GM19328 (cell line): Measurements from ENCODE around the gene RNF182.
"Not testable (repeated sequence)": the region's sequence is repeated elsewhere in the genome, so short reads cannot be mapped to it uniquely, and the experiment has no call there.

ENCODE experiments used
- ATAC-seq: cut with Tn5 transposase; IDR thresholded peaks from one replicate; pipeline ENCODE4 v1.9.1; 2021; ENCODE audit warnings: mild to moderate bottlenecking, moderate library complexity; ENCODE audit not compliant: unreplicated experiment

The RNF182 gene

GRCh38 chr6:13998356-13998755, 73.6 kb downstream of the RNF182 start:
- no peak for ATAC-seq

DNA sequence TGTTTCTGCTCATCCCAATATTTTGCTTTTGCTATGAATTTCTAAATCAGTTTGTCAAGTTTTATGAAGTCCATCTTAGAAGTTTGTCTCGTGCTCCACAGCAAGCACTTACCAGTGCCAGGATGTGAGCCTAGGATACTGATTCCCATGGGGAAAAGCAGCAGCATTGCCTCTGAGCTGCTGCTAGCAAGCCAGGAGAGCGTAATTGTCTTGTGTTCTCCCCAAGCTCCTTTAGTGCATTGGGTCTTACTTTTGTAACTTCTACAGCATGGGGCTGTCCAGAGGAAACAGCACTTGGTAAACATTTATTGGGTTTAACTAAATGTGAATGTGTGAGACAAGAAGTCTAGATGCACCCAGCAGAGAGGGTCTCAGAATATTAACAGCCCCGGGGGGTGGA, 76.1 kb downstream of the RNF182 start:
- no peak for ATAC-seq

DNA sequence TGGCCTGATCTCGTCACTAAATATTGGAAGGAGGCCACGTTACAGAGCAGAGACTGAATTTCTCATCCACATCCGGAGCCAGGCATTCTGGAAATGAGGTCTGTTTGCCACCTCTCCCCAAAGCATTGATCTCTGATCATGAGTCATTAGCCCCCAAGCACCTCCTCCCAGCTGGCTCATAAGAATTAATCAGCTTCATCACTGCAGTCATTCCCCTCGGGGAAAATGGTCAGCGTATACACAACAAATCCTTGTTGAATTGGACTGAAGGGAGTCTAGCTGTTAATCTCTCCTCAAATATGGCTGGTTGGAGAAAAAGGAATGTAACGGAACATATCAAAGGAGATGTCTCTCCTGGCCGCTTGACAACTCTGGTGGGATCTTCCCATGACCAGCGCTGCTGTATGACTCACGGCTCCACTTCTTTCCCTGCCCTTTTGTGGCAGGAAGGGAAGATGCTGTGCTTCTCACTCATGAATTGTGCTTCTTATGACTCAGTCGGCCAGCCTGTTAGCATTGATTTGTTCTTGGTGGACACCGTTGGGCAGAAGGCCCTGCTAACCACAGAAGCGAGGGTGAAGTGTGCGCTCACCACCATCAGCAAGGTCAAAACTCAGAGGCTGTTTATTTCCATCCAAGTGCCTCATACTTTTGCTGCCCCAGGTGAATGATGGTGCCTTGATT, 76.7 kb downstream of the RNF182 start:
- no peak for ATAC-seq

DNA sequence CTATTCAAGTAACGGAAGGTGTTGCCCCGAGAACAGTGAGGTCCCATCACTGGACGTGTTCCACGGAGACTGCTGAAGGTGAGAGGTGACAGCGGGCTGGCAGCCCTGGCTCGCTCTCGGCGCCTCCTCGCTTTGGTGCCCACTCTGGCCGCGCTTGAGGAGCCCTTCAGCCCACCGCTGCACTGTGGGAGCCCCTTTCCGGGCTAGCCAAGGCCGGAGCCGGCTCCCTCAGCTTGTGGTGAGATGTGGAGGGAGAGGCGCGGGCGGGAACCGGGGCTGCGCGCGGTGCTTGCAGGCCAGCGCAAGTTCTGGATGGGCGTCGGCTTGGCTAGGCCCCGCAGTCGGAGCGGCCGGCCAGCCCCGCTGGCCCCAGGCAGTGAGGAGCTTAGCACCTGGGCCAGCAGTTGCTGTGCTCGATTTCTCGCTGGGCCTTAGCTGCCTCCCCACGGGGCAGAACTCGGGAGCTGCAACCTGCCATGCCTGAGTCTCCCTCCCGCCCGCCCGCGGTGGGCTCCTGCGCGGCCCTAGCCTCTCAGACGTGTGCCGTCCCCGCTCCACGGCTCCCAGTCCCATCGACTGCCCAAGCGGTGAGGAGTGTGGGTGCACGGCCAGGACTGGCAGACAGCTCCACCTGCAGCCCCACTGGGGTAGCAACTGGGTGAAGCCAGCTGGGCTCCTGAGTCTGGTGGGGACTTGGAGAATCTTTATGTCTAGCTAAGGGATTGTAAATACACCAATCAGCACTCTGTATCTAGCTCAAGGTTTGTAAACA, 77.6 kb downstream of the RNF182 start:
- ATAC-seq: no peak

DNA sequence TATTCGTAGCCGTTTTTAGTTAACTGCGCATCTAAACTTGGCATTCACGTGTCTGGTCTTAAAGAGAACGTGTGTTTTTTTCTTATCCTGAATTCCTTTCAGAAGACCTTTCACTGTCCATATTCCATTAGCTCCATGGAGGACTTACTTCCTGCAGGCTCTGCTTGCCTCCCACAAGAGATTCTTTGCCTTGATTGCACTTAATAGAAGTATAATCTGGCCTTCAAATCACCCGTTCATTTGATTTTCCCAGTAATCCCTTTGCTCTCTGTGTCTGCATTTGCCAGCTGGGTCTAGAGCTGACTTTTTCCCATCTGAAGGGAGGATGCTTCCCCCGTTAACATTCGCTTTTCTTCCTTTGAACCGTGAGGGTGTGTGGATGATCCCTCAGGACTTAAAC, 79.5 kb downstream of the RNF182 start:
- ATAC-seq: no peak

DNA sequence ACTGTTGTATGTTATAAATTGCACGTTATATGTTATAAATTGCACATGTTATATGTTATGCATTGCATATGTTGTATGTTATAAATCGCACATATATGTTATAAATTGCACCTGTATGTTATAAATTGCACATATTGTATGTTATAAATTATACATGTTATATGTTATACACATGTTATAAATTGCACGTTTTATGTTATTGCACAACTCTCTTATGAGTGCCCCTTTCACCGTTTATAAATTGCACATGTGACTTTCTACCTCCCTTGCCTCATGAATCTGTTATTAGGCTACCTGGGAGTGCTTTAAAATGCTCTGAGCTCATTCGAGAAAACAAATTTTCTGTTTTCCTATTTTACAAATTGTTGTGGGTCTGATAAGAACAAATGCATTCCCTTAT, 84.1 kb downstream of the RNF182 start:
- no peak for ATAC-seq

DNA sequence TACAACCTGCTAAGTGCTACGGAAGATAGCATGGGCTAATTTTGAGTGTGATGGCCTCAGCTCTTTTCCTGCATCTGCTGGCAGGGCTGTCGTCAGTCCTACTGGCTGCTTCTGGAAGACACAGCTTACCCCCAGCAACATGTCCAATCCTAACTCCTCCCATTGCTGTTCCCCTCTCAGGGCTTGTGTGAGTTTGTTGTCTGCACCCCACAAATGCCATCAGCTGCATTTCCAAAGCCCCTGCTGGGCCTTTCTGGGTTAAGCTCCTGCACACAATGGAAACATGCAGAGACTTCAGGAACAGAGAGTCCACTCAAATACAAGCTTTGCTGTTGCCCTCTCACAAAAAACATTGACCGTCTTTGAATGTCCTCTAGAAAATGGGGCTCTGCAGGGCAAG, 84.7 kb downstream of the RNF182 start:
- no peak for ATAC-seq

GRCh38 chr6:14010275-14010674, 85.5 kb downstream of the RNF182 start:
- ATAC-seq: no peak

- no peak for ATAC-seq
Observed at GRCh38 chr6:14012313-14013030, 87.7 kb downstream of the RNF182 start.

GRCh38 chr6:14015964-14016363, 91.2 kb downstream of the RNF182 start:
- ATAC-seq: no peak

DNA sequence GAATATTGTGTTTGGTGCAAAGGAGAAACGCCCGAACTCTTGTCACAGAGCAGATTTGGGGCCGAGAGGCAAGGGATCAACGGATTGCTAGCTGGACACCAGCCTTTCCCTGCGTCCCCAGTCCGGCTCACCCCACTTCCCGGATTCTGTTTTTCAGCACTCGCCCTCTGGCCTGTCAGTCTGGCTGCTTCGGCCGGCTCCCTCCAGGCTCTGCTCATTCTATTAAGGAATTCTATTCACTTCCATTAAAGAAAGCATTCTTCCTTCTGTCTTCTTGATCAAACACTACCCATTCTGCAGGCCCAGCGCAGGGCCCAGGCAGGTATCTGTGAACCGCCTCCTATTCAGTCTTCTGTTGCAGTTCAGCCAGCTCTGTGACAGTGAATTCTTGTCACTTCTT, 91.7 kb downstream of the RNF182 start:
- no peak for ATAC-seq

DNA sequence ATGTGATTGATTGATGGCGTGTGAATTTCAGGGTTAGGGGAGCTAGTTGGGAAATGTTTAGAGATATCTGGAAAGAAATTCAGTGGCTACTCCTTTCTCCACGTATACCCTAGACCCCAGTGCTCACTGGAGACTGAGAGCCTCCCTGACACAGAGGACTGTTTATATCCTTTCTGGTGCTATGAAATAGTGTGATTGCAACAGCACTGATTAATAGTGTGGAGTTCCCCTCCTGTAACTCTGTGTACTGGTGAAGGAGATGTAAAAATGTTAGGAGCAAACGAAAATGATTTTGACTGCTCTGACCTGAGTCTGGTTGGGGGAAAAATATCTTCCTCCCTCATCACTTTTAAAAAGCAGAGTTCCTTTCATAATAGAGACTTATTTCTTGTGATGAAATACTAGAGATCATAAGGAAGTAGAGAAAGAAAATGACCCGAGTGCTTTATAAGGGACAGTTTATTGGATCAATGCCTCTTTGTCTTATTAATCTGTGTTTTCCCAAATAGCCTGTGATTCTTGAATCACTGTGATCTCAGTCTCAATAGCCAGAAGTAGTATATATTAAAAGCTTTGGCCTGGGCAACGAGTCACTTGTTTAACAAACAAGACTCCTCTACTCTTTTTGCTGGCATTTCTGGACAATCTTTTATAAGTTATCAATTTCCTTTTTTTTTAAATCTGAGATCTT, 92.3 kb downstream of the RNF182 start:
- no peak for ATAC-seq

DNA sequence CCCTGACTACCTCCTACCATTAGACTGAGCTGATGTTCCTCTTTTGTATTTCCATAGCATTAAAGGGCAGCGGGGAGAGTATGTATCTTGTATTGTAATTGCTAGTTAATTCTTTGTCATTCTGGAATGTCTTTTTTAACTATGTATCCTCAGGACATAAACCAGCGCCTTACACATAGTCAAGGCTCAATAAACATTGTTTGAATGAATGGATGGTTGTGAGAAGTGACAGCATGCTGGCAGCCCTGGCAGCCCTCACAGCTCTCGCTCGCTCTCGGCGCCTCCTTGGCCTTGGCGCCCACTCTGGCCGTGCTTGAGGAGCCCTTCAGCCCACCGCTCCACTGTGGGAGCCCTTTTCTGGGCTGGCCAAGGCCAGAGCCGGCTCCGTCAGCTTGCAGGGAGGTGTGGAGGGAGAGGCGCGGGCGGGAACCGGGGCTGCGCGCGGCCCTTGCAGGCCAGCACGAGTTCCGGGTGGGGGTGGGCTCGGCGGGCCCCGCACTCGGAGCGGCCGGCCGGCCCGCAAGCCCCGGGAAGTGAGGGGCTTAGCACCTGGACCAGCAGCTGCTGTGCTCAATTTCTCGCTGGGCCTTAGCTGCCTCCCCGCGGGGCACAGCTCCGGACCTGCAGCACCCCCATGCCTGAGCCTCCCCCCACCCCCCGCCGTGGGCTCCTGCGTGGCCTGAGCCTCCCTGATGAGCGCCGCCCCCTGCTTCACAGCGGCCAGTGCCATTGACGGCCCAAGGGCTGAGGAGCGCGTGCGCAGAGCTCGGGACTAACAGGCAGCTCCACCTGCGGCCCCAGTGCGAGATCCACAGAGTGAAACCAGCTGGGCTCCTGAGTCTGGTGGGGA, 93.1 kb downstream of the RNF182 start:
- ATAC-seq: no peak

DNA sequence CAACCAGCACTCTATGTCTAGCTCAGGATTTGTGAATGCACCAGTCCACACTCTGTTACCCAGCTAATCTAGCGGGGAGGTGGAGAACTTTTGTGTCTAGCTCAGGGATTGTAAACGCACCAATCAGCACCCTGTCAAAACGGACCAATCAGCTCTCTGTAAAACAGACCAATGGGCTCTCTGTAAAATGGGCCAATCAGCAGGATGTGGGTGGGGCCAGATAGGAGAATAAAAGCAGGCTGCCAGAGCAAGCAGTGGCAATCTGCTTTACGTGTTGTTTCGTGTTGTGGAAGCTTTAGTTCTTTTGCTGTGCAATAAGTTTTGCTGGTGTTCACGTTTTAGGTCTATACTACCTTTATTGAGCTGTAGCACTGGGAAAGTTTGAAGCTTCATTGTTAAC, 93.8 kb downstream of the RNF182 start:
- not testable (repeated sequence) for ATAC-seq

DNA sequence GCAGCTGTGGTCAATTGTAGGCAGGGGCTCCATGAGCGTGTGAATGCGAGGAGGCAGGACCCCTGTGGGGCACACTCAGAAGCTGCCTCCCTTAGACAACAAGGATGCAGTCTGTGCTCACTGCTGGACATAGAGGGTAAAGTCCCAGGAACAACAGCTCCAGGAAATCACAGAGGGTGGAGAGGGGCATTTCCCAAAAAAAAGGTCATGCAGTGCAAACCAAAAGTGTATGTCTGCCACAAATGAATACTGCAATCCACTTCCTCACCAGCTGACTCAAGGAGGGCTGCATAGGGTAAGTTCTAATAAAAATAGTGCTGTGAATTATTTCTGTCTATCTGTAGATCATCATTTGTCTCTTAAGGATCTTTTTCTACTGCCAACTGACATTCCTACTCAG, 95.8 kb downstream of the RNF182 start:
- ATAC-seq: no peak

- ATAC-seq: no peak
Observed at GRCh38 chr6:14021449-14021848, 96.7 kb downstream of the RNF182 start.

GRCh38 chr6:14022673-14023072, 97.9 kb downstream of the RNF182 start:
- ATAC-seq: no peak

DNA sequence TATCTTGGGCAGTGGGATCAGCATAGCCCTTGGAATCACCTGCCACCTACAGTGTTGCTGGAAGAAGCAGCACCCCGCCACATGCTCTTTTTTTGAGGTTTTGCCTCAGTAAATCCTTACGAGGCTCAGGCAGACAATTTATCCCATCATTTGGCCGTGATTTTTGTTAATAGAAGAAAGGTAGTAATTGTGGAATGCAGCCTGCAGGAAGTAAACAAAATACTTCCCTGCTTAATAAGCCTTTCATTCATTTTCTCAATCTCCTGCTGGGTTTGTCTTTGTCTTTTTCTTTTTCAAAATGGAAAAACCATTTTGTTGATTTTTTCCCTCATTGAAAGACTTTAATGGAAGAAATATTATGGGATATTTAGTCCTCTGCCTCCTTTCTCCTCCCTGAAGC, 99.1 kb downstream of the RNF182 start:
- ATAC-seq: no peak

GRCh38 chr6:14025160-14025559, 100.4 kb downstream of the RNF182 start:
- no peak for ATAC-seq

- ATAC-seq: no peak
Observed at GRCh38 chr6:14026831-14027539, 102.2 kb downstream of the RNF182 start.
